Central memory CD8-positive, alpha-beta T cell (primary cell): ENCODE results near the gene CSNK1A1.
"Not testable (repeated sequence)": the region's sequence is repeated elsewhere in the genome, so short reads cannot be mapped to it uniquely, and the experiment has no call there.

ENCODE experiments used
- ATAC-seq: fragments of 150-1000 bp; cut with Tn5 transposase; replicated peaks from 2 replicates; pipeline ENCODE4 v1.10.0; 2022; ENCODE audit warnings: mild to moderate bottlenecking, moderate FRiP score, moderate number of reproducible peaks; ENCODE audit not compliant: poor library complexity, severe bottlenecking; ENCODE audit errors: extremely low read depth
- DNase-seq, 2 donors: peaks; one replicate each; pipeline ENCODE4 v3.0.0; 2021; ENCODE audit warnings: low spot score in 2 of 2
- H3K27ac Mint-ChIP-seq: one replicate; pipeline ENCODE4 v1.8.0; 2022; ENCODE audit warnings: low read depth, mild to moderate bottlenecking, moderate library complexity, mixed read lengths
- H3K27me3 Mint-ChIP-seq: one replicate; pipeline ENCODE4 v1.8.0; 2022; ENCODE audit warnings: mixed read lengths
- H3K36me3 Mint-ChIP-seq: one replicate; pipeline ENCODE4 v1.8.0; 2022; ENCODE audit warnings: mild to moderate bottlenecking, moderate library complexity, mixed read lengths; ENCODE audit not compliant: insufficient read depth
- H3K4me1 Mint-ChIP-seq: one replicate; pipeline ENCODE4 v1.8.0; 2022; ENCODE audit warnings: mixed read lengths
- H3K4me3 Mint-ChIP-seq: one replicate; pipeline ENCODE4 v1.8.0; 2022; ENCODE audit warnings: mild to moderate bottlenecking, moderate library complexity, mixed read lengths
- H3K9me3 Mint-ChIP-seq: one replicate; pipeline ENCODE4 v1.8.0; 2022; ENCODE audit warnings: mixed read lengths

Gene CSNK1A1

DNA sequence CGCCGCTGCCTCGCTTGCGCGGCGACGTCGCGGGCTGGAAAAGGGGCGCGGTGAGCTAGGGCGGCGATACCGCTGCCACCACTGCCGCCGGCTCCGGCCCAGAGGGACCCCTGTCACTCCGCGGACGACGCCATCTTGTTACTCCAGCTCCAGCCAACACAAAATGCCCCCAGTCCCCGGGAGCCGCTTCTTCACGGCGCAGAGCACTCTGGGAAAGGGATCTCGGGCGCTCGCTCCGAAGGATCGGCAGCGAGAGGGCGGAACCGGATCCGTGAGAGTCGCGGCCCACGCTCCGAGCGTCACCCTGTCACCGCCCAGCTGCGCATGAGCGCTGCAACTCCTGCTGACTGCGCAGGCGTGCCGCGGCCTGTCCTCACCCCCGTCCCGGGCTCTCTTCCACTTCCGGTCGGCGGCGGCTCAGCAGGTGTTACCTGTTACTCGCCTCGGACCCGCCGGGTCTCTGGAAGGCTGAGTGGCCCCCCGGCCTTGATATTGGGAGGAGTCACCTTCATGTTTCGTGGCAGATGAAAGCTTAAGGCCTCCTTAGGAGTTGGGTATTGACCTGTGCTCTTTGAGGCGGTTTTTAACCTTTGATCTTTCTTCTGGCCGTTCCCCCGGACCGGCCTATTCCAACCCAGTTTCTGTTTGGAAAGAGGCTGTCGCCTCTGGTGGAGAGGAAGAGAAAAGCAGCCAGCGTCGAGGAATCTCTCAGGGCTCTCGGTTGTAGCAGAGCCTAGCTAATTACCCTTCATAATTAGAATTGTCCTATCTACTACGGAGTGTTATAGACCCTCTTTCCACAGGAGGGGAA lies at the start of gene CSNK1A1:
TSS of gene CSNK1A1 (minus strand) at position 213 of the 811 bp plus-strand sequence. CDS start 475 bp downstream, outside the sequence.
- ATAC-seq (peak; percentile 89), DNase-seq (peak; percentile 96 to 97)
- Mint-ChIP-seq H3K4me1 (peaks cover 37% of the 10 kb centered on the region), H3K27ac (peak within 1 kb of the TSS; percentile 98), H3K4me3 (peak within 1 kb of the TSS; percentile 92), H3K9me3 (no peaks in the 10 kb centered on the region), H3K27me3 (no peaks in the 10 kb centered on the region), H3K36me3 (peaks cover 46% of the 10 kb centered on the region)

DNA sequence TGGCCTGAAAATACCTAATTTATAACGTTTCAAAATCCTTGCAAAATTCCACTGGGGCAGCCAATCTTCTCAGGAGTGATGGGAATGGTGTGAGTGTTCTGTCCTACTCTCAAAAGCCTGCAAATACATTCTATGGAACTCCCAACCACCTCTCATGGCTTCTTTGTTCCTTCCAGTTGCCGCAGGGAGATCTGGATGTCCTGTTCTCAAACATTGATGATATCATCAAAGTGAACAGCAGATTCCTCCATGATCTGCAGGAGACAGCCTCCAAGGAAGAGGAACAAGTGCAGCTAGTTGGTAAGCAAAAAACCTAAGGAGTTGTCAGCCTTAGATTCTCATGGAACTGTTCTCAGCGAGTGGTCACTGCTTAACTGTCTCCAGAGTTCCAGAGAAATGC lies 49.7 kb upstream of the CSNK1A1 start:
- H3K27ac Mint-ChIP-seq: no peak overlapping the region
- no peak overlapping the region for H3K4me3 Mint-ChIP-seq
- H3K36me3 Mint-ChIP-seq: no peaks in the 10 kb centered on the region
- H3K4me1 Mint-ChIP-seq: peaks cover 4% of the 10 kb centered on the region
- DNase-seq: no peak
- ATAC-seq: no peak
- peaks cover 5% of the 10 kb centered on the region for H3K27me3 Mint-ChIP-seq
- no peaks in the 10 kb centered on the region for H3K9me3 Mint-ChIP-seq

DNA sequence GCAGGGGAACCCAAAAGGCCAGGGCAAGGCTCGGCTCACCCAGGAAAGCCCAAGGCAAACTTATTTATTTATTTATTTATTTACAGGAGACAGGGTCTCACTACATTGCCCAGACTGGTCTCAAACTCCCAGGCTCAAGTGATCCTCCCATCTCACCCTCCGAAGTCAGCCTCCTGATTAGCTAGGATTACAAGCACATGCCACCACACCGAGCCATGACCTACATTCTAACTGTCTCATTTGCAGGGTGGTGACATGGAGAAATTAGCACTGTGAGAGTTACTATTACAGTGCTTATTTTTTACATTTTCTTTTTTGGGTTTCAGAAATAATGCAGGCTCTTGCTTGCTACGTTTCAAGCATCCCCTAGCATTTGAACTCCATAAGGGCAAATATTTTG lies 48.1 kb upstream of the CSNK1A1 start:
- Mint-ChIP-seq H3K9me3 (no peaks in the 10 kb centered on the region), H3K27me3 (peaks cover 12% of the 10 kb centered on the region)

DNA sequence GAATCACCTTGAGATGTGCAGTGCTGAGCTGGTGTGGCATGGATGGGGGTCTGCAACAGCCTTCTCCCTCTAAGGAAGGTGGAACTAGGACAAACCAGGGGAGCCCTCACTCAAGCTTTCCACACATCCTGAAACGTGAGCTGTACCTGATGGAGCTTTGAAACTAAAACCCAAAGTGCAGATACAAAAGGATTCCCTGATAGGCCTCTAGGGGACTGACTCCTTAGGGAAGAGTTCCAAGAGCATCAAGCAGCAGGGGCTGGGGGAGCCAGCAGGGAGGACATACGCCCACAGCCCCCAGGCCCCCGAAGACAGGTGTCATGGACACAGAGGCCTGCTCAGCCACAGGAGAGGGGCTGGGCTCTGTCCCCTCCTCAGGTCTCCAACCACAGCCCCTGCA lies 47.7 kb upstream of the CSNK1A1 start:
- peaks cover 12% of the 10 kb centered on the region for H3K27me3 Mint-ChIP-seq
- no peaks in the 10 kb centered on the region for H3K36me3 Mint-ChIP-seq
- no peaks in the 10 kb centered on the region for H3K9me3 Mint-ChIP-seq
- no peak for DNase-seq
- H3K27ac Mint-ChIP-seq: no peak overlapping the region
- no peak overlapping the region for H3K4me3 Mint-ChIP-seq
- no peaks in the 10 kb centered on the region for H3K4me1 Mint-ChIP-seq
- ATAC-seq: no peak

More for the DNA sequence above, 48.1 kb upstream of the CSNK1A1 start:
- H3K4me1 Mint-ChIP-seq: no peaks in the 10 kb centered on the region
- H3K27ac Mint-ChIP-seq: no peak overlapping the region
- no peaks in the 10 kb centered on the region for H3K36me3 Mint-ChIP-seq
- no peak for DNase-seq
- no peak overlapping the region for H3K4me3 Mint-ChIP-seq
- no peak for ATAC-seq

DNA sequence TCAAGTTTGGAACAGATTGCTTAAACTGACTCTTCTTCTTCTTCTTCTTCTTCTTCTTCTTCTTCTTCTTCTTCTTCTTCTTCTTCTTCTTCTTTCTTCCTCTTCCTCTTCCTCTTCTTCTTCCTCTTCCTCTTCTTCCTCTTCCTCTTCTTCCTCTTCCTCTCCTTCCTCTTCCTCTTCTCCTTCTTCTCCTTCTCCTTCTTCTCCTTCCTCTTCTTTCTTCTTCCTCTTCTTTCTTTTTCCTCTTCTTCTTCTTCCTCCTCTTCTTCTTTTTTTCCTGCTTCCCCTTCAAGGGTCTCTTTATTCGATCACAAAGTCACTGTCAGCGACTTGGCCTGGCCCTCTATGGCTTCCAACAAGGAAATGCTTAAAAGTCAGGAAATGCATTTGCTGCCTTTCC lies 47.0 kb upstream of the CSNK1A1 start:
- peak overlapping the region; percentile 56 for H3K27ac Mint-ChIP-seq
- not testable (repeated sequence) for H3K4me3 Mint-ChIP-seq, ATAC-seq, H3K36me3 Mint-ChIP-seq, H3K4me1 Mint-ChIP-seq, DNase-seq, H3K9me3 Mint-ChIP-seq
- peaks cover 12% of the 10 kb centered on the region for H3K27me3 Mint-ChIP-seq

DNA sequence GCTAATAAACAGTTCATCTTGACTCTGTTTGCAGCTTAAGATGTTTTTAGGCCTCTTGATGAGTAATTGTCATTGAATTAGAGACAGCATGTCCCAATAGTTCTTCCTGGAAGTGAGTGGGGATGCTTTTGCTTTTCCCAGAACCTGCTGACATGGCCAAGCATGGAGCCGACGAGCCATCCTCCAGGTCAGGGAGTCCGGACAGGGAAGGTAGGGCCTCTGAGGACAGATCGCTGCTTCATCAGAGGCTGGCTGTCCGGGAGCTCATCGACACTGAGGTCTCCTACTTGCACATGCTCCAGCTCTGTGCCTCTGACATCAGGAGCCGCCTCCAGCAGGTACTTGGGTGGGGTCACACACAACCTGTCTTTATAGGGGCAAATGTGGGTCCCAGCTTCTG lies 46.4 kb upstream of the CSNK1A1 start:
- ATAC-seq: no peak
- Mint-ChIP-seq H3K36me3 (no peaks in the 10 kb centered on the region), H3K27ac (no peak overlapping the region), H3K9me3 (no peaks in the 10 kb centered on the region), H3K4me3 (no peak overlapping the region), H3K27me3 (peaks cover 12% of the 10 kb centered on the region), H3K4me1 (no peaks in the 10 kb centered on the region)
- no peak for DNase-seq

DNA sequence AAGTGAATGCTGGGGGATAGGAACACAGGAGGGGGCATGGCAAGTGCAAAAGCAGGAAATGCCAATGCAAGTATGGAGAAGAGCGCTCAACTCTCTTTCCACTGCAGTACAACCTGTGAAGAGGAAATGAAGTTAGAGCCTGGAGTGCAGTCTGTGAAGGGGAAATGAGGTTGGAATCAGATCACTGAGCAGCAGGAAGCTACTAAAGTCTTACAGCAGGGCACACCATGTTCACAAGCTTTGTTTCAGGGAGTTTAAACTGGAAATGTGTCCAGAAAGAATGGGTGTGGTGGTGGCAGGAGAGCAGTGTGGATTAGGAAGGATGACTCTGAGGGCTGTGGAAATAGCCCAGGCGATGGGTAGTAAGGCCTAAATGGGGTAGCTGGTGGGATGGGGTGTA lies 45.5 kb upstream of the CSNK1A1 start:
- Mint-ChIP-seq H3K27ac (no peak overlapping the region), H3K4me3 (no peak overlapping the region), H3K4me1 (no peaks in the 10 kb centered on the region), H3K9me3 (no peaks in the 10 kb centered on the region), H3K36me3 (no peaks in the 10 kb centered on the region), H3K27me3 (peaks cover 12% of the 10 kb centered on the region)
- ATAC-seq (no peak), DNase-seq (no peak)

DNA sequence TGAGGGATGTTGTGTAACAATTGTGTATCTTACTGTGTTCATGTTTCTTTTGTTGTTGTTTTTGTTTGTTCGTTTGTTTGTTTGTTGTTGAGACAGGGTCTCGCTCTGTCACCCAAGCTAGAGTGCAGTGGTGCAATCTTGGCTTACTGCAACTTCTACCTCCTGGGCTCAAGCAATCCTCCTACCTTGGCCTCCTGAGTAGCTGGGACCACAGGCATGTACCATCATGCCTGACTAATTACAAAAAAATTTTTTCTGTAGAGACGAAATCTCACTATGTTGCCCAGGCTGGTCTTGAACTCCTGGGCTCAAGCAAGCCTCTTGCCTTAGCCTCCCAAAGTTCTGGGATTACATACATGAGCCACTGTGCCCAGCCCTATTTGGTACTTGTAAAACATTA lies 43.9 kb upstream of the CSNK1A1 start:
- H3K9me3 Mint-ChIP-seq, DNase-seq, H3K4me1 Mint-ChIP-seq, H3K36me3 Mint-ChIP-seq, H3K27ac Mint-ChIP-seq, H3K4me3 Mint-ChIP-seq, ATAC-seq: not testable (repeated sequence)
- H3K27me3 Mint-ChIP-seq: peaks cover 12% of the 10 kb centered on the region

DNA sequence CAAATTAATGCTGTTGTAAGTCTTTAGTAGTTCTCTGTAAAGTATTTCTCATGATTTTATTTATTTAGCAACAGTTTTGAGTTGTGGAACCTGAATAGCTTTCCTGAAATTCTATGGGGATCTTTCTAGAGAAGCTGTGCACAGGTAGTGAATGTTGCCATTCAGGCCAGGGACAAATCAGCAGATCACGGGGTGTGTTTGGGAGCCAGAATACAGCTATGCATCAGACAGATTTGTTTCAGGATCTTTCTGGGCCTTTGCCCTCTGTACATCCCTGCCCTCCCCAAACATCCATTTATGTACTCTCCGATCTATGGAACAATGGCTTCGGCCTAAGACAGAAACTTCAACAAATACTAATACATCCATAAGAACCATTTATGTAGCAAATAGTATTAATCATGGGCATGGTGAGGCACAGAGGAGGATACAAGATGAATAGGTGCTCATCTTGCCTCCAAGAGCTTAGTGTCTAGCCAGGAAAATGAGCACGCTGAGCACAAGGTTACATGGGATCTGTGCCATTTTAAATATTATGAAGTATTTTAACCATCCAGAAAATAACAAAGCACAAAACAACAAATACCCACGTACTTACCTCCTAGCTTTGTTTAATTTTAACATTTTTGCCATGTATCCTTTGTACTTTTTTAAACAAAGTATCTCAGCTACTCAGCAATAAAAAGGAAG lies 43.1 kb upstream of the CSNK1A1 start:
- no peaks in the 10 kb centered on the region for H3K9me3 Mint-ChIP-seq
- ATAC-seq (no peak), DNase-seq (no peak)
- H3K27ac Mint-ChIP-seq: no peak overlapping the region
- peaks cover 12% of the 10 kb centered on the region for H3K27me3 Mint-ChIP-seq
- no peaks in the 10 kb centered on the region for H3K36me3 Mint-ChIP-seq
- no peak overlapping the region for H3K4me3 Mint-ChIP-seq
- no peaks in the 10 kb centered on the region for H3K4me1 Mint-ChIP-seq

DNA sequence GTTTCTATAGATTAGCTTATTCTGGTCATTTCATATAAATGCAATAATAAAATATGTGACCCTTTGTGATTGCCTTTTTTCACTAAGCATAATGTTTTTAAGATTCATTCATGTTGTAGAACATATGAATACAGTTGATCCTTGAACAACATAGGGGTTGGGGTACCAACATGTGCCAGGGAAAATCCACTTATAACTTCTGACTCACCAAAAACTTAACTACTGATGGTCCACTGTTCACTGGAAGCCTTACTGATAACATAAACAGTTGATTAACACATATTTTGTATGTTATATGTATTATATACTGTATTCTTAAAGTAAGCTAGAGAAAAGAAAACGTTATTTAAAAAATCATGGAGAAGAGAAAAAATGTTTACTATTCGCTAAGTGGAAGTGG lies 42.1 kb upstream of the CSNK1A1 start:
- Mint-ChIP-seq H3K36me3 (no peaks in the 10 kb centered on the region), H3K4me1 (no peaks in the 10 kb centered on the region), H3K27me3 (peaks cover 12% of the 10 kb centered on the region), H3K9me3 (no peaks in the 10 kb centered on the region), H3K27ac (no peak overlapping the region), H3K4me3 (no peak overlapping the region)
- no peak for ATAC-seq
- no peak for DNase-seq

DNA sequence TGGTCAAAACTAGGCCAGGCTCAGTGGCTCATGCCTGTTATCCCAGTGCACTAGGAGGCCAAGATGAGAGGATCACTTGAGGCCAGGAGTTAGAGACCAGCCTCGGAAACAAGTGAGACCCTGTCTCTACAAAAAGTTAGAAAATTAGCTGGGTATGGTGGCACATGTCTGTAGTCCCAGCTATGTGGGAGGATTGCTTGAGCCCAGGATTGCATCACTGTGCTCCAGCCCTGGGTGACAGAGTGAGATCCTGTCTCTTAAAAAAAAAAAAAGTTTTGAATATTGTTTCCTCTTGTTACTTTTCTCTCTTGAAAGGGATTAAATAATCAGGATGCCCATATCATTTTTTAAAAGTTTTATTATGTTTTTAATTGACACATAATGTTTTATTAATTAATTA lies 37.7 kb upstream of the CSNK1A1 start:
- ATAC-seq (no peak), DNase-seq (no peak)
- H3K4me1 Mint-ChIP-seq: no peaks in the 10 kb centered on the region
- H3K27ac Mint-ChIP-seq: no peak overlapping the region
- H3K27me3 Mint-ChIP-seq: no peaks in the 10 kb centered on the region
- H3K9me3 Mint-ChIP-seq: no peaks in the 10 kb centered on the region
- H3K4me3 Mint-ChIP-seq: no peak overlapping the region
- no peaks in the 10 kb centered on the region for H3K36me3 Mint-ChIP-seq

DNA sequence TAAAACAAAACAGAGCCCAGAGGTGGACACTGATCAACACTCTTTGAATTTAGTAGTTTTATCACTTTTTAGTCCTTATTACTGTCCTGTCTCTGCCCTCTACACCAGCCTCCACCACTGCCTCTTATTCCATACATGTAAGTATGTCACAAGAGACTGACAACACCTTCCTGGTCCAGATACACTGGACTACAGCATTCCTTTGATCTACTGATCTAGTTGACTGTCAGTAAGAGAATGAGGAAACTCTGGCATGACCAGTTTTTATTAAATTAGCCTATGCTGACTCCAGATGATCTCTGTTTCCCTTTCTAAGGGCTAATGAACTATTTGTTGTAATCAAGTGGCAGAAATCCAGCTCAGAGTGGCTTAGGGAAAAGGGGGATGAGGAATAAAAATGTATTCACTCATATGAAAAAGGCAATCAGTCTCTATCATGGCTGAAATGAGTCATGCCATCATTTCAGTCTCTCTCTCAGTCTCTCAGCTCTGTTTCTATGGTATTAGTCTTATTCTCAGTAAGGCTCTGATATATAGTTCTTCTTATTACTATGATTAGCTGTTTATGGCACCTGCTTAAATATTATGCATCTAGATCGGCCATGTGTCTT lies 35.6 kb upstream of the CSNK1A1 start:
- H3K4me3 Mint-ChIP-seq: no peak overlapping the region
- no peak for ATAC-seq

DNA sequence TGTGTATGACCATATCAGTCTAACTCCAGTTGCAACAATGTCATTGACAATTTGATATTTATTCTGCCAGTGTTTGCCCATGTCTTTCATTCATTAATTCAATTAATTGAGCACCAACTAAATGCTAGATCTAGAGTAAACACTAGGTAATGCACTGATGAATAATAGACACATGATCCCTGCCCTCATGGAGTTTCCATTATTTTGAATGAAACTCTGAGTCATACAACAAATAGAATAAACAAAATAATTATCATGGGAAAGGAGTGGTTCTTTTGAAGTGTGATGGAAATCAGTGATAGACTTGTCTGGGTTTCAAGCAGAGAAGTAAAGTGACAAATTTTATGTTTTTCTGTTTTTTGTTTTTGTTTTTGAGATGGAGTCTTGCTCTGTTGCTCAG lies 34.7 kb upstream of the CSNK1A1 start:
- no peak overlapping the region for H3K4me3 Mint-ChIP-seq
- no peaks in the 10 kb centered on the region for H3K9me3 Mint-ChIP-seq
- H3K4me1 Mint-ChIP-seq: no peaks in the 10 kb centered on the region
- H3K36me3 Mint-ChIP-seq: no peaks in the 10 kb centered on the region
- DNase-seq (no peak), ATAC-seq (no peak)
- no peak overlapping the region for H3K27ac Mint-ChIP-seq
- H3K27me3 Mint-ChIP-seq: peaks cover 11% of the 10 kb centered on the region

More for the DNA sequence above, 35.6 kb upstream of the CSNK1A1 start:
- H3K36me3 Mint-ChIP-seq: no peaks in the 10 kb centered on the region
- H3K4me1 Mint-ChIP-seq: no peaks in the 10 kb centered on the region
- no peaks in the 10 kb centered on the region for H3K9me3 Mint-ChIP-seq
- DNase-seq: no peak
- no peak overlapping the region for H3K27ac Mint-ChIP-seq
- peaks cover 5% of the 10 kb centered on the region for H3K27me3 Mint-ChIP-seq
